Adipose tissue (tissue), 3 donors: ENCODE measurements around the gene VSIG10L2. TPM values are rescaled to one million over a fixed set of nuclear protein-coding genes. Genes with fewer than 3 reads are reported as not detected.

Experiments used
- H3K27ac ChIP-seq: one replicate; pipeline ENCODE4 v1.5.1; 2013; ENCODE audit warnings: low read depth, low read length
- WGBS, 3 donors: extraction: QIAGEN DNeasy Blood & Tissue Kit; methylation state at CpG; one replicate each; pipeline ENCODE4 v1.1.7; 2013; 5-methylcytosine and 5-hydroxymethylcytosine counted together
- polyA plus RNA-seq, 3 donors: library from polyadenylated mRNA; stranded (reverse); fragments of 200-250 nt; gene quantifications; one replicate each; pipeline ENCODE4 v1.2.3, GENCODE V29; 2013
- donor health status: healthy with polysubstance abuse.
- donor health status: Bipolar disorder and iron deficiency.
- donor health status: healthy.

Gene VSIG10L2
- polyA plus RNA-seq, 3 donors, result 0.02 to 0.45 (median 0.13) TPM

GRCh38 chr11:125954945-125955640, 9.2 kb downstream of the VSIG10L2 start:
- no peak overlapping the region for H3K27ac ChIP-seq
- WGBS, 3 donors, result 91 to 95% (median 92%) methylated on average over 15 of the region's 15 CpGs

- WGBS, 3 donors, result 81 to 89% (median 87%) methylated on average over 2 of the region's 2 CpGs
- no peak overlapping the region for H3K27ac ChIP-seq
Observed at GRCh38 chr11:125955856-125956255, 10.0 kb downstream of the VSIG10L2 start.

GRCh38 chr11:125956391-125957134, 10.7 kb downstream of the VSIG10L2 start:
- WGBS, 3 donors, result 67 to 76% (median 75%) methylated on average over 22 of the region's 22 CpGs
- peak overlapping the region; percentile 22 for H3K27ac ChIP-seq

- H3K27ac ChIP-seq, result no peak overlapping the region
- WGBS, 3 donors, result 79 to 86% (median 85%) methylated on average over 14 of the region's 14 CpGs
Observed at GRCh38 chr11:125957618-125958332, 11.9 kb downstream of the VSIG10L2 start.

- no peak overlapping the region for H3K27ac ChIP-seq
- 82 to 90% (median 90%) methylated on average over 4 of the region's 4 CpGs for WGBS, 3 donors
Observed at GRCh38 chr11:125958872-125959400, 13.1 kb downstream of the VSIG10L2 start.

GRCh38 chr11:125959511-125959910, 13.7 kb downstream of the VSIG10L2 start:
- 91 to 95% (median 92%) methylated on average over 6 of the region's 6 CpGs for WGBS, 3 donors
- H3K27ac ChIP-seq, result no peak overlapping the region

GRCh38 chr11:125959931-125960330, 14.1 kb downstream of the VSIG10L2 start:
- WGBS, 3 donors, result 88 to 93% (median 90%) methylated on average over 10 of the region's 10 CpGs
- no peak overlapping the region for H3K27ac ChIP-seq

GRCh38 chr11:125960771-125961170, 14.9 kb downstream of the VSIG10L2 start:
- no peak overlapping the region for H3K27ac ChIP-seq
- 75 to 86% (median 83%) methylated on average over 6 of the region's 6 CpGs for WGBS, 3 donors

GRCh38 chr11:125967515-125967914, 21.7 kb downstream of the VSIG10L2 start:
- 91 to 96% (median 95%) methylated on average over 4 of the region's 4 CpGs for WGBS, 3 donors
- no peak overlapping the region for H3K27ac ChIP-seq

GRCh38 chr11:125968354-125968753, 22.5 kb downstream of the VSIG10L2 start:
- 50 to 63% (median 61%) methylated on average over 7 of the region's 7 CpGs for WGBS, 3 donors

GRCh38 chr11:125971618-125972017, 25.8 kb downstream of the VSIG10L2 start:
- no peak overlapping the region for H3K27ac ChIP-seq
- 54 to 71% (median 59%) methylated on average over 6 of the region's 6 CpGs for WGBS, 3 donors

More at GRCh38 chr11:125968354-125968753, 22.5 kb downstream of the VSIG10L2 start:
- H3K27ac ChIP-seq, result no peak overlapping the region

- H3K27ac ChIP-seq, result no peak overlapping the region
Observed at GRCh38 chr11:125974284-125974683, 28.4 kb downstream of the VSIG10L2 start.

GRCh38 chr11:125975634-125976033, 29.8 kb downstream of the VSIG10L2 start:
- no peak overlapping the region for H3K27ac ChIP-seq
- 89 to 94% (median 90%) methylated on average over 6 of the region's 6 CpGs for WGBS, 3 donors

GRCh38 chr11:125976156-125976555, 30.3 kb downstream of the VSIG10L2 start:
- H3K27ac ChIP-seq, result no peak overlapping the region

- 86 to 90% (median 88%) methylated on average over 3 of the region's 3 CpGs for WGBS, 3 donors
- H3K27ac ChIP-seq, result no peak overlapping the region
Observed at GRCh38 chr11:125977333-125977732, 31.5 kb downstream of the VSIG10L2 start.

- 63 to 80% (median 65%) methylated on average over 6 of the region's 6 CpGs for WGBS, 3 donors
- no peak overlapping the region for H3K27ac ChIP-seq
Observed at GRCh38 chr11:125978181-125978716, 32.4 kb downstream of the VSIG10L2 start.

- 59 to 75% (median 67%) methylated on average over 3 of the region's 3 CpGs for WGBS, 3 donors
Observed at GRCh38 chr11:125978778-125979407, 33.0 kb downstream of the VSIG10L2 start.

GRCh38 chr11:125979511-125979910, 33.7 kb downstream of the VSIG10L2 start:
- WGBS, 3 donors, result 80 to 90% (median 85%) methylated on average over 3 of the region's 3 CpGs

More at GRCh38 chr11:125978778-125979407, 33.0 kb downstream of the VSIG10L2 start:
- no peak overlapping the region for H3K27ac ChIP-seq

More at GRCh38 chr11:125979511-125979910, 33.7 kb downstream of the VSIG10L2 start:
- H3K27ac ChIP-seq, result no peak overlapping the region
